Activated naive CD8-positive, alpha-beta T cell treated with anti-CD3 and anti-CD28 coated beads, Interleukin-2, amount 10 ng/mL, durations not matched to agents 7 days and 5 days (primary cell): ENCODE data around the gene MAST1. TPM values are rescaled to one million over a fixed set of nuclear protein-coding genes. Genes with fewer than 3 reads are reported as not detected.
"Not testable (repeated sequence)": the region's sequence is repeated elsewhere in the genome, so short reads cannot be mapped to it uniquely, and the experiment has no call there.

Experiments
- ATAC-seq: fragments of 150-1000 bp; cut with Tn5 transposase; one replicate; pipeline ENCODE4 v1.10.0; 2021; ENCODE audit warnings: low read depth, moderate library complexity
- POLR2A ChIA-PET: fragments of 350-600 bp; sonication (Branson Sonifier 250); formaldehyde crosslinking; loops from one replicate; lab custom pipeline; 2021; ENCODE audit warnings: antibody characterized with exemption; lab: Charles Lee
- DNase-seq: peaks from one replicate; pipeline ENCODE4 v3.0.0; 2021
- H3K27ac Mint-ChIP-seq: one replicate; pipeline ENCODE4 v1.8.0; 2022; ENCODE audit warnings: mild to moderate bottlenecking, mixed read lengths
- H3K27me3 Mint-ChIP-seq: one replicate; pipeline ENCODE4 v1.8.0; 2022; ENCODE audit warnings: mild to moderate bottlenecking, moderate library complexity, mixed read lengths
- H3K36me3 Mint-ChIP-seq: one replicate; pipeline ENCODE4 v1.8.0; 2021; ENCODE audit warnings: mild to moderate bottlenecking, mixed read lengths
- H3K4me1 Mint-ChIP-seq: one replicate; pipeline ENCODE4 v1.8.0; 2021; ENCODE audit warnings: mixed read lengths
- H3K4me3 Mint-ChIP-seq: one replicate; pipeline ENCODE4 v1.8.0; 2022; ENCODE audit warnings: mild to moderate bottlenecking, moderate library complexity, mixed read lengths
- H3K9me3 Mint-ChIP-seq: one replicate; pipeline ENCODE4 v1.8.0; 2021; ENCODE audit warnings: mixed read lengths
- total RNA-seq, 2 experiments: library from RNA; stranded (reverse); gene quantifications; one replicate each; pipeline ENCODE4 v1.2.3, GENCODE V29; 2021

The MAST1 gene
- total RNA-seq, 2 experiments from 2014 or later = 1.8 to 2.6 TPM

DNA sequence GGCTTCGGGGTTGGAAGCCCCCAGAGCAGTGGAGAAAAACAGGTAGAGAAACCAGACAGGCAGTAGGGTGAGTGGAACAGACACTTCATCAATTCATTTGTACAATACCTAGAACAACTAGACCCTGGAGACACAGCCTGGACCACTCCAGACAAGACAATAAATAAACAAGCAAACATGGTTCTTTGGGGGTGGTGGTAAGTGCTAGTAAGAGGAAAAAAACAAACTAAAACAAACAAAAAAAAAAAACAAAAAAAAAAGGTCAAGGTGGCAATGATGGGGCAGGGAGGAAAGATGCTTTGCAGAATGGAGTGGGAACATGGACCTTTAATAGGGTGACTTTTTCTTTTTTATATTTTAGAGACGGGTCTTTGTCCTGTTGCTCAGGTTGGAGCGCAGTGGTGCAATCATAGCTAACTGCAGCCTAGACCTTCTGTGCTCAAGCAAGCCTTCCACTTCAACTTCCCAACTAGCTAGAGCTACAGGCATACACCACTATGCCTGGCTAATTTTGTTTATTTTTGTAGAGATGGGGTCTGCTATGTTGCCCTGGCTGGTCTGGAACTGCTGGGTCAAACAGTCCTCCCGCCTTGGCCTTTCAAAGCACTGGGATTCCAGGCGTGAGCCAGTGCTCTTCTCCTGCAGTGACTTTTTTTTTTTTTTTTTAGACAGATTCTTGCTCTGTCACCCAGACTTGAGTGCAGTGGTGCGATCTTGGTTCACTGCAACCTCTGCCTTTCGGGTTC is 43.9 kb upstream of the MAST1 start:
- Mint-ChIP-seq H3K9me3 (no peaks in the 10 kb centered on the region), H3K4me1 (peaks cover 30% of the 10 kb centered on the region), H3K27ac (peak overlapping the region; percentile 87), H3K36me3 (peaks cover 1% of the 10 kb centered on the region), H3K27me3 (no peaks in the 10 kb centered on the region), H3K4me3 (peak overlapping the region; percentile 76)
- ATAC-seq (no peak), DNase-seq (no peak)
- POLR2A ChIA-PET = interaction anchor here (0.6 to 9.6 kb wide), 9 partner anchors 15 to 353 kb away, joined by 3 to 361 read pairs (median 10); partner anchors contain the start of gene GET3

- Mint-ChIP-seq H3K4me1 (peaks cover 32% of the 10 kb centered on the region), H3K9me3 (no peaks in the 10 kb centered on the region), H3K27me3 (no peaks in the 10 kb centered on the region), H3K36me3 (peaks cover 1% of the 10 kb centered on the region), H3K27ac (peak overlapping the region; percentile 87), H3K4me3 (peak overlapping the region; percentile 76)
- no peak for DNase-seq
- no peak for ATAC-seq
- POLR2A ChIA-PET = interaction anchor here (0.6 to 9.6 kb wide), 5 partner anchors 15 to 352 kb away, joined by 3 to 361 read pairs (median 11); no protein-coding TSS in a partner anchor
Measured at GRCh38 chr19:12794971-12795381, 43.3 kb upstream of the MAST1 start.

GRCh38 chr19:12796146-12797071 is 41.9 kb upstream of the MAST1 start:
- DNase-seq (peak; percentile 80), ATAC-seq (no peak)
- Mint-ChIP-seq H3K27ac (peak overlapping the region; percentile 82), H3K4me3 (peak overlapping the region; percentile 79), H3K4me1 (peaks cover 28% of the 10 kb centered on the region), H3K9me3 (no peaks in the 10 kb centered on the region), H3K36me3 (peaks cover 4% of the 10 kb centered on the region), H3K27me3 (no peaks in the 10 kb centered on the region)
- POLR2A ChIA-PET = interaction anchor here (0.6 to 9.6 kb wide), 8 partner anchors 10 to 80 kb away, joined by 3 to 361 read pairs (median 4); partner anchors contain the start of gene RNASEH2A

DNA sequence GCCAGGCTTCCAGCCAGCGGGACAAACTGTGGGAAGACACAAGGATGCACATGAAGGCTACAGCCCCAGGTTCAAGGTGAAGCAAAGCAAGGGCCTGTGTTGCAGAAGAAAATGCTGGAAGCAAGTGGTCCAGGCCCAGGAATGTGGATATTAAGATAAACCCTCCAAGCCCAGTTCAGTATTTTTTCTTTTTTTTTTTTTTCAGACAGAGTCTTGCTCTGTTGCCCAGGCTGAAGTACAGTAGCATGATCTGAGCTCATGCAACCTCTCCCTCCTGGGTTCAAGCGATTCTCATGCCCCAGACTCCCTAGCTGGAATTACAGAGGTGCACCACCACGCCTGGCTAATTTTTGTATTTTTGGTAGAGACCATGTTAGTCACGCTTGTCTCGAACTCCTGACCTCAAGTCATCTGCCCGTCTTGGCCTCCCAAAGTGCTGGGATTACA is 41.2 kb upstream of the MAST1 start:
- H3K4me1 Mint-ChIP-seq = peaks cover 29% of the 10 kb centered on the region
- no peak overlapping the region for H3K27ac Mint-ChIP-seq
- H3K9me3 Mint-ChIP-seq = no peaks in the 10 kb centered on the region
- ATAC-seq = no peak
- no peak overlapping the region for H3K4me3 Mint-ChIP-seq
- POLR2A ChIA-PET = interaction anchor here (0.6 to 9.6 kb wide), 5 partner anchors 17 to 81 kb away, joined by 3 to 361 read pairs (median 4); no protein-coding TSS in a partner anchor
- no peaks in the 10 kb centered on the region for H3K27me3 Mint-ChIP-seq
- no peak for DNase-seq
- peaks cover 4% of the 10 kb centered on the region for H3K36me3 Mint-ChIP-seq

DNA sequence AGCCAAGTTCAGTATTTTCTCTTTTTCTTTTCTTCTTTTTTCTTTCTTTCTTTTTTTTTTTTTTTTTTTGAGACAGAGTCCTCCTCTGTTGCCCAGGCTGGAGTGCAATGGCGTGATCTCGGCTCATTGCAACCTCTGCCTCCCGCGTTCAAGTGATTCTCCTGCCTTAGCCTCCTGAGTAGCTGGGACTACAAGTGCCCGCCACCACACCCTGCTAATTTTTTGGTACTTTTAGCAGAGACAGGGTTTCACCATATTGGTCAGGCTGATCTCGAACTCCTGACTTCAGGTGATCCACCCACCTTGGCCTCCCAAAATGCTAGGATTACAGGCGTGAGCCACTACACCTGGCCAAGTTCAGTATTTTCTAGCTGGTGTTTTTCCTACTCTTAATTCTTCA is 40.7 kb upstream of the MAST1 start:
- POLR2A ChIA-PET = interaction anchor here (0.6 to 9.6 kb wide), 2 partner anchors 18 to 82 kb away, joined by 4 to 361 read pairs; no protein-coding TSS in a partner anchor
- not testable (repeated sequence) for ATAC-seq, H3K4me3 Mint-ChIP-seq, DNase-seq, H3K9me3 Mint-ChIP-seq, H3K27me3 Mint-ChIP-seq, H3K27ac Mint-ChIP-seq, H3K36me3 Mint-ChIP-seq
- H3K4me1 Mint-ChIP-seq = peaks cover 33% of the 10 kb centered on the region

DNA sequence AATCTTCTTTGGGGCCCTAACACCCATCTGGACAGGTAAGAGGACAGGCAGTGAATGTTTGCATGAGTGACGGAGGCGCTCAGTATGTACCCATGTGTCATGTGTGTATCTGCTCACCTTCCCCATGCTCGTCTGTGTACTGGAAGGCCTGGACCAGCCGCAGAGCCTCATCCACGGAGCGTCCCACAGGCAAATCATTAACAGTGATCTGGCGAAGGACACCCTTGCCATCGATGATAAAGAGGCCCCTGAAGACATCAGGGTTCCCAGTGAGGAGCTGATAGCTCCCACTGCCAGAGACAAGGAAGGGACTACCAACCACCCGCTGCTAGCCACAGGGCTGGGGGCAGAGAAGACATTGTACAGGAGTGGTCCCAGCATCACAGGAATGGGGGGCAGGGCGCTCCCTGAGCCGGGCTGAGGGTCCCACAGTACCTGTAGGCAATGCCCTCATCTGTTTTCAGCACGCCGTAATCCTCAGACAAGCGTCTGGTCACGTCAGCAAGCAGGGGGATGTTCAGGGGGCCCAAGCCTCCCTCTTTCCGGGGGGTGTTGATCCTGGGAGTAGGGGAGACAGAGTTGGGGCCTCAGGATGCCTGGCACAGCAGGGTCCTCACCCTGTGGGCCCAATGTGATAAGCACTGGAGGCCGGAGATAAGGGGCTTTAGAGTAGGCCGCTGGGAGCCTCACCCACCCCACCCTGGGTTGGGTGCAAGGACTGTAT is 38.4 kb upstream of the MAST1 start:
- no peak for ATAC-seq

GRCh38 chr19:12800466-12800770 is 37.9 kb upstream of the MAST1 start:
- peak overlapping the region; percentile 90 for H3K4me3 Mint-ChIP-seq
- H3K27ac Mint-ChIP-seq = no peak overlapping the region
- H3K36me3 Mint-ChIP-seq = peaks cover 2% of the 10 kb centered on the region
- H3K27me3 Mint-ChIP-seq = no peaks in the 10 kb centered on the region
- peaks cover 25% of the 10 kb centered on the region for H3K4me1 Mint-ChIP-seq
- DNase-seq (no peak), ATAC-seq (no peak)
- H3K9me3 Mint-ChIP-seq = no peaks in the 10 kb centered on the region
- POLR2A ChIA-PET = interaction anchor here (0.6 to 2.9 kb wide), 7 partner anchors 9 to 352 kb away, joined by 3 to 25 read pairs (median 4); partner anchors contain the start of gene JUNB

More for the DNA sequence above, 38.4 kb upstream of the MAST1 start:
- Mint-ChIP-seq H3K4me3 (peak overlapping the region; percentile 90), H3K27me3 (no peaks in the 10 kb centered on the region), H3K4me1 (peaks cover 26% of the 10 kb centered on the region), H3K9me3 (no peaks in the 10 kb centered on the region), H3K36me3 (peaks cover 2% of the 10 kb centered on the region), H3K27ac (no peak overlapping the region)
- no peak for DNase-seq
- POLR2A ChIA-PET = interaction anchor here (0.6 to 9.6 kb wide), 5 partner anchors 8 to 78 kb away, joined by 3 to 361 read pairs (median 10); partner anchors contain the start of gene JUNB

DNA sequence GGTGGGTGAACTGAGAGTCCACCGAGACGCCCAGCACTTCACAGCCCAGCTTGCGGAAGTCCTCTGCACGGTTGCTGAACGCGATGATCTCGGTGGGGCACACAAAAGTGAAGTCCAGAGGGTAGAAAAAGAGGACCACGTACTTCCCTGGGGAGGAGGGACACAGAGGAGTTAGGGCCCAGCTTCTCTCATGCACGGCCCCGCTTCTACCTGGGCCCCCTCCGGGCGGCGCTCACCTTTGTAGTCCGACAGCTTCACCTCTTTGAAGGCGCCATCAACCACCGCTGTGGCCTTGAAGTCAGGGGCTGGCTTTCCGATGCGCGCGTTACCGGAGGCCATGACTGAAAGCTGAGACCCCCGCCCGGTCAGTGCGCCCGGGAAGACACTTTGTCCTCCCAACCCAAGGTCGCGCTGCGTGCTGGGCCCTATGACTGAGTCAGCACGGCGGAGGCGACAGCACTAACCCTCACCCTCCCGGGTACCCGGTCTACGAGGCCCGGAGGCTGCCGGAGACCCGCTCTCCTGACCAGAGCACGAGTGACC is 37.3 kb upstream of the MAST1 start:
- Mint-ChIP-seq H3K36me3 (peaks cover 2% of the 10 kb centered on the region), H3K9me3 (no peaks in the 10 kb centered on the region), H3K4me3 (peak overlapping the region; percentile 90), H3K4me1 (peaks cover 23% of the 10 kb centered on the region), H3K27ac (peak overlapping the region; percentile 81), H3K27me3 (no peaks in the 10 kb centered on the region)
- POLR2A ChIA-PET = interaction anchor here (0.6 to 2.9 kb wide), 9 partner anchors 8 to 351 kb away, joined by 3 to 25 read pairs (median 4); partner anchors contain the start of gene JUNB
- peak; percentile 17 for ATAC-seq
- no peak for DNase-seq

- Mint-ChIP-seq H3K27ac (peak within 1 kb of the TSS; percentile 81), H3K36me3 (peaks cover 5% of the 10 kb centered on the region), H3K27me3 (no peaks in the 10 kb centered on the region), H3K9me3 (no peaks in the 10 kb centered on the region), H3K4me3 (peak within 1 kb of the TSS; percentile 90), H3K4me1 (peaks cover 21% of the 10 kb centered on the region)
- ATAC-seq (peak; percentile 62), DNase-seq (peak; percentile 87)
- POLR2A ChIA-PET = interaction anchor here (0.6 to 2.9 kb wide), 6 partner anchors 10 to 104 kb away, joined by 3 to 25 read pairs (median 4); partner anchors contain the start of gene JUNB
Measured at GRCh38 chr19:12801466-12802266, 36.6 kb upstream of the MAST1 start, which contains the start of the genes PRDX2 and THSD8. TSS of gene PRDX2 (minus strand) at chr19:12801800. CDS start at chr19:12801261, 539 bp downstream. TSS of gene THSD8 (plus strand) at chr19:12802069. CDS start at chr19:12802072, 3 bp downstream.

DNA sequence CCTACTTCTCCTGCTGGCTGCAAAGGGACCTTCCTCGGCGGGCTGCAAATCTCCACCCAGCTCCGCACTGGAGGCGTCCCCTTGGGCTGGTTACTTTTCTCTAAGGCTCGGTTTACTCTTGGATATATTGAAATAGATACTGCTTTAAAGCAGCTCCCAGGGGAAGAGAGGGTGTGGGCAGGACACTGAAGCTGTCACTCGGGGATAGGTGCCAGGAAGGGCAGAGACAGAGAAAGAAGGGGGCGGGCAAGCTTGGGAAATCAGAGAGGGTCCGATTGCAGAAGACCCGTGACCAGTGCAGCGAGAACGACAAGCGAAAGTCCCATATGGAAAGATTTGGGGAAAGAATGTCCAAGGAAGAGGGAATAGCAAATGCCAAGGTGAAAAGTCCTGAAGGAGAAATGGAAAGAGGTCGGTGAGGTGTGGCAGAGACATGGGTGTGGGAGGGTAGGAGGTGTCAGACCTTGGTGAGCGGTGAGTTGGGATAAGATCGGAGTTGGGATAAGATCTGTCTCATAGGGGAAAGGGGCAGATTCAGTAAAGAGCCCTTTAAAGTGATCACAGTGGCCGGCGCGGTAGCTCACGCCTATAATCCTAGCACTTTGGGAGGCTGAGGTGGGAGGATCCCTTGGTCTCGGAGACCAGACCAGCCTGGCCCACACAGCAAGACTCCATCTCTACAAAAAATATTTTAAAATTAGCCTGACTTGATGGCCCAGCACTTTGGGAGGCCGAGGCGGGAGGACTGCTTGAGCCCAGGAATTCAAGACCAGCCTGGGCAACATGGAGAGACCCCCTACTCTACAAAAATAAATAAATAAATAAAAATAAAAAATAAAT is 35.8 kb upstream of the MAST1 start:
- no peak for DNase-seq
- Mint-ChIP-seq H3K27me3 (no peaks in the 10 kb centered on the region), H3K9me3 (no peaks in the 10 kb centered on the region), H3K27ac (peak overlapping the region; percentile 34), H3K4me3 (peak overlapping the region; percentile 90), H3K4me1 (peaks cover 23% of the 10 kb centered on the region), H3K36me3 (peaks cover 5% of the 10 kb centered on the region)
- POLR2A ChIA-PET = interaction anchor here (0.6 to 2.9 kb wide), 3 partner anchors 11 to 81 kb away, joined by 3 to 25 read pairs (median 3); partner anchors contain the start of gene JUNB
- no peak for ATAC-seq
